Panc1 (cell line): ENCODE data around the gene GRAMD2A.

Source experiments
- CTCF ChIP-seq: fragments of 450-650 bp; IDR thresholded peaks from 2 replicates; pipeline ENCODE4 v1.5.1; 2017; ENCODE audit warnings: mild to moderate bottlenecking
- POLR2AphosphoS5 ChIP-seq: IDR thresholded peaks from 2 replicates; pipeline ENCODE4 v1.6.1; 2012; ENCODE audit warnings: mild to moderate bottlenecking, low read depth, low read length, moderate library complexity
- REST ChIP-seq, 2 experiments: IDR thresholded peaks; 2 replicates each; pipeline ENCODE4 v1.6.1; 2011 to 2012; ENCODE audit warnings: low read depth in 2 of 2, control low read depth in 1 of 2, low read length in 1 of 2, mild to moderate bottlenecking in 1 of 2, moderate library complexity in 1 of 2; ENCODE audit not compliant: insufficient read depth in 1 of 2
- SIN3A ChIP-seq: IDR thresholded peaks from 2 replicates; pipeline ENCODE4 v1.6.1; 2012; ENCODE audit warnings: low read depth, mild to moderate bottlenecking, low read length, moderate library complexity, borderline replicate concordance; ENCODE audit not compliant: insufficient read depth

GRCh38 chr15:72196409-72197040, 1.1 kb downstream of the GRAMD2A start:
- TF ChIP-seq CTCF (no peak), POLR2AphosphoS5 (no peak), REST (IDR thresholded peaks at IDR 0.05; ENCODE audit: insufficient read depth in 1 of 2, low read depth in 2 of 2, low read length in 1 of 2) (no peak), SIN3A (no peak)
